ENCODE results near the gene TNRC18. TPM values are rescaled to one million over a fixed set of nuclear protein-coding genes. Genes with fewer than 3 reads are reported as not detected.

TNRC18 gene
- total and polyA plus RNA-seq, 2 of the 8 experiments (the other 6 are each of a cell fraction or from before 2014, with no cell fraction given), result 1.7 to 8.6 TPM

GRCh38 chr7:5314864-5315263, 108.8 kb downstream of the TNRC18 start:
- Histone ChIP-seq H4K5ac (ENCODE audit: insufficient read length, low read depth, low read length) (no peak overlapping the region), H3K79me2 (ENCODE audit: control insufficient read depth in 1 of 2, insufficient read depth in 2 of 2, low read length in 2 of 2) (no peaks in the 10 kb centered on the region), H2BK20ac (ENCODE audit: low read length) (no peak overlapping the region), H3K4me2 (ENCODE audit: insufficient read depth in 1 of 2, low read depth in 2 of 2, low read length in 2 of 2) (no peak overlapping the region), H3K56ac (replicated peaks; ENCODE audit: insufficient read length, low read depth, low read length) (no peak overlapping the region), H2AK5ac (ENCODE audit: low read depth, low read length) (no peak overlapping the region), H3K23me2 (ENCODE audit: low read depth, low read length) (peaks cover 2% of the 10 kb centered on the region; the same call in 1 of the 2 replicates), H2AFZ (ENCODE audit: low read length) (no peak overlapping the region), H3K4me1 (replicated peaks in 1 of 4; ENCODE audit: control insufficient read depth in 3 of 4, insufficient read depth in 4 of 4, low read length in 3 of 4) (no peaks in the 10 kb centered on the region), H3K9ac (replicated peaks in 1 of 4; ENCODE audit: extremely low read depth in 1 of 4, low read depth in 3 of 4, low read length in 3 of 4) (no peak overlapping the region), H3K4ac (replicated peaks; ENCODE audit: insufficient read length, low read depth, low read length) (no peak overlapping the region), H4K8ac (ENCODE audit: extremely low read depth, insufficient read depth, low read length) (no peak overlapping the region), H2BK15ac (ENCODE audit: low read length) (no peak overlapping the region), H2BK120ac (replicated peaks; ENCODE audit: low read depth, low read length) (no peak overlapping the region), H3K36me3 (ENCODE audit: control insufficient read depth in 2 of 4, insufficient read depth in 4 of 4, low read length in 3 of 4) (no peaks in the 10 kb centered on the region), H3K18ac (ENCODE audit: extremely low read depth, low read length) (no peak overlapping the region), H3K14ac (ENCODE audit: insufficient read length) (no peak overlapping the region), H4K20me1 (replicated peaks in 1 of 2; ENCODE audit: control insufficient read depth in 1 of 2, insufficient read depth in 2 of 2, low read length in 2 of 2) (peaks cover 0 to 3% of the 10 kb centered on the region in 2 experiments), H2BK12ac (ENCODE audit: low read depth, low read length) (no peak overlapping the region), H3K27ac (ENCODE audit: low read depth, low read length) (no peak overlapping the region), H3K79me1 (ENCODE audit: low read depth, low read length) (peaks cover 2% of the 10 kb centered on the region; the same call in 1 of the 2 replicates), H3K4me3 (ENCODE audit: extremely low read depth in 1 of 4, insufficient read depth in 2 of 4, low read depth in 3 of 4, low read length in 4 of 4) (no peak overlapping the region), H4K91ac (replicated peaks; ENCODE audit: insufficient read length, low read length) (no peak overlapping the region), H3K27me3 (replicated peaks in 1 of 4; ENCODE audit: control insufficient read depth in 3 of 4, extremely low read depth in 1 of 4, insufficient read depth in 3 of 4, low read length in 3 of 4) (no peaks in the 10 kb centered on the region), H3K23ac (ENCODE audit: insufficient read length) (no peak overlapping the region), H3K9me3 (ENCODE audit: insufficient read depth in 2 of 2, low read depth in 1 of 2, low read length in 1 of 2) (peaks cover 5 to 7% of the 10 kb centered on the region in 2 experiments; a peak in 1 of 4 replicates), H2BK5ac (ENCODE audit: low read depth, low read length) (no peak overlapping the region)
- FAIRE-seq (no peak), DNase-seq (ENCODE audit: low read depth in 1 of 2, low spot score in 2 of 2) (no peak)
- WGBS, 2 experiments (ENCODE audit: extremely low coverage in 1 of 2, insufficient coverage in 1 of 2, insufficient read length in 1 of 2, insufficient replicate concordance in 2 of 2, low coverage in 1 of 2, low lambda C conversion rate in 2 of 2, missing lambda C conversion rate in 1 of 2), result 95% methylated on average over 17 of the region's 19 CpGs; no CpG with 5 or more reads in 1 of the 2 experiments
- ChIA-PET CTCF (ENCODE audit: partially characterized antibody) (no interaction called here), POLR2A (ENCODE audit: partially characterized antibody) (interaction anchor here (0.6 kb wide), 2 partner anchors 130 to 214 kb away, joined by 3 to 4 read pairs; no protein-coding TSS in a partner anchor)
- TF ChIP-seq KDM5A (IDR thresholded peaks at IDR 0.05; ENCODE audit: low read length) (no peak), POLR2AphosphoS5 (IDR thresholded peaks at IDR 0.05; ENCODE audit: low read depth, low read length) (no peak), YY1 (IDR thresholded peaks at IDR 0.05; ENCODE audit: low read depth, low read length) (no peak), EZH2 (IDR thresholded peaks at IDR 0.05; ENCODE audit: low read depth, low read length, severe bottlenecking) (no peak), BRCA1 (IDR thresholded peaks at IDR 0.05; ENCODE audit: low read depth, low read length) (no peak), TCF12 (IDR thresholded peaks at IDR 0.05; ENCODE audit: low read depth, low read length) (no peak), TEAD4 (IDR thresholded peaks at IDR 0.05; ENCODE audit: low read depth, low read length) (no peak), BACH1 (IDR thresholded peaks at IDR 0.05; ENCODE audit: low read length) (no peak), JUN (IDR thresholded peaks at IDR 0.05; ENCODE audit: low read depth, low read length) (no peak), TBP (IDR thresholded peaks at IDR 0.05; ENCODE audit: low read depth, low read length) (no peak), GABPA (IDR thresholded peaks at IDR 0.05; ENCODE audit: borderline replicate concordance, insufficient read depth, low read length) (no peak), SP2 (IDR thresholded peaks at IDR 0.05; ENCODE audit: low read length) (no peak), HDAC2 (IDR thresholded peaks at IDR 0.05; ENCODE audit: borderline replicate concordance in 1 of 2, low read depth in 2 of 2, low read length in 2 of 2) (no peak)
- TF ChIP-seq, protein P1, sequence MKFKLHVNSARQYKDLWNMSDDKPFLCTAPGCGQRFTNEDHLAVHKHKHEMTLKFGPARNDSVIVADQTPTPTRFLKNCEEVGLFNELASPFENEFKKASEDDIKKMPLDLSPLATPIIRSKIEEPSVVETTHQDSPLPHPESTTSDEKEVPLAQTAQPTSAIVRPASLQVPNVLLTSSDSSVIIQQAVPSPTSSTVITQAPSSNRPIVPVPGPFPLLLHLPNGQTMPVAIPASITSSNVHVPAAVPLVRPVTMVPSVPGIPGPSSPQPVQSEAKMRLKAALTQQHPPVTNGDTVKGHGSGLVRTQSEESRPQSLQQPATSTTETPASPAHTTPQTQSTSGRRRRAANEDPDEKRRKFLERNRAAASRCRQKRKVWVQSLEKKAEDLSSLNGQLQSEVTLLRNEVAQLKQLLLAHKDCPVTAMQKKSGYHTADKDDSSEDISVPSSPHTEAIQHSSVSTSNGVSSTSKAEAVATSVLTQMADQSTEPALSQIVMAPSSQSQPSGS (IDR thresholded peaks at IDR 0.05; ENCODE audit: low read length), result no peak
